ENCODE measurements around the gene MAST4. TPM values are rescaled to one million over a fixed set of nuclear protein-coding genes. Genes with fewer than 3 reads are reported as not detected.

Gene MAST4
- polyA plus RNA-seq, 1 donor (not counting 4 experiments of a cell fraction or from before 2014, with no cell fraction given), result 19.8 TPM

DNA sequence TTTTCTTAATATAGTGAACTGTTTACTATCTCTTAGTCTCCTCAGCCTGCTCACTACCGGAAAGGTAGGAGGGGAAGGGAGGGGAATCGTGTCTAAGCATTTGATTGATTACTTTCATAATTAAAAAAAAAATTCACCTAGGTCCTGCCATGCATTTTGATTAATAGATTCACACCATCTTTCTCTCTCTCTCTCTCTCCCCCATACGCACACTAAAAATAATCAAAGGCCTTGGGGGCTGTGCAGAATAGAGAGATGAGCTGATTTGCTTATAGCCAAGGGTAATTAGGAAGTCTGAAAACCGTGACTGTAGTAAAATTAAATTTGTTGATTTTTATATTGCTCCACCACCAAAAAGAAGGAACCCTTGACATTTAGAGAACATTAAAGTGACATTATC is 550.8 kb downstream of the MAST4 start:
- Histone ChIP-seq H3K9ac (ENCODE audit: control insufficient read depth, extremely low read depth, insufficient read depth, low read length) (no peak overlapping the region), H3K27me3 (ENCODE audit: control insufficient read depth, extremely low read depth, insufficient read depth, low read length) (no peaks in the 10 kb centered on the region), H3K79me2 (ENCODE audit: control insufficient read depth, insufficient read depth, low read length) (no peaks in the 10 kb centered on the region), H3K9me1 (ENCODE audit: control insufficient read depth, extremely low read depth, insufficient read depth, low read length) (no peaks in the 10 kb centered on the region), H3K27ac (ENCODE audit: control insufficient read depth, insufficient read depth, low read length) (no peak overlapping the region), H4K20me1 (ENCODE audit: control insufficient read depth, extremely low read depth, insufficient read depth, low read length) (no peaks in the 10 kb centered on the region), H2AFZ (ENCODE audit: control insufficient read depth, low read length) (no peak overlapping the region), H3K4me2 (ENCODE audit: control insufficient read depth, extremely low read depth, insufficient read depth, low read depth, low read length) (no peak overlapping the region), H3K36me3 (ENCODE audit: control insufficient read depth in 2 of 2, extremely low read depth in 1 of 2, insufficient read depth in 2 of 2, low read length in 2 of 2) (peaks cover 30 to 55% of the 10 kb centered on the region in 2 experiments), H3K4me3 (ENCODE audit: control insufficient read depth in 2 of 3, extremely low read depth in 1 of 3, insufficient read depth in 2 of 3, low read depth in 1 of 3, low read length in 3 of 3) (no peak overlapping the region), H3K9me3 (ENCODE audit: control insufficient read depth, low read depth, low read length) (no peaks in the 10 kb centered on the region), H3K4me1 (ENCODE audit: control insufficient read depth, extremely low read depth, insufficient read depth, low read length) (no peaks in the 10 kb centered on the region)
- DNase-seq (ENCODE audit: low read depth, low spot score), result no peak
- FAIRE-seq, result no peak
- dilution Hi-C loops (cut with MboI; ENCODE audit: extremely low pct_ligation_motif_present, low sequenced_read_pairs), result no loop called here
- TF ChIP-seq, protein P1, sequence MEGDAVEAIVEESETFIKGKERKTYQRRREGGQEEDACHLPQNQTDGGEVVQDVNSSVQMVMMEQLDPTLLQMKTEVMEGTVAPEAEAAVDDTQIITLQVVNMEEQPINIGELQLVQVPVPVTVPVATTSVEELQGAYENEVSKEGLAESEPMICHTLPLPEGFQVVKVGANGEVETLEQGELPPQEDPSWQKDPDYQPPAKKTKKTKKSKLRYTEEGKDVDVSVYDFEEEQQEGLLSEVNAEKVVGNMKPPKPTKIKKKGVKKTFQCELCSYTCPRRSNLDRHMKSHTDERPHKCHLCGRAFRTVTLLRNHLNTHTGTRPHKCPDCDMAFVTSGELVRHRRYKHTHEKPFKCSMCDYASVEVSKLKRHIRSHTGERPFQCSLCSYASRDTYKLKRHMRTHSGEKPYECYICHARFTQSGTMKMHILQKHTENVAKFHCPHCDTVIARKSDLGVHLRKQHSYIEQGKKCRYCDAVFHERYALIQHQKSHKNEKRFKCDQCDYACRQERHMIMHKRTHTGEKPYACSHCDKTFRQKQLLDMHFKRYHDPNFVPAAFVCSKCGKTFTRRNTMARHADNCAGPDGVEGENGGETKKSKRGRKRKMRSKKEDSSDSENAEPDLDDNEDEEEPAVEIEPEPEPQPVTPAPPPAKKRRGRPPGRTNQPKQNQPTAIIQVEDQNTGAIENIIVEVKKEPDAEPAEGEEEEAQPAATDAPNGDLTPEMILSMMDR (optimal IDR thresholded peaks at IDR 0.05 in 1 of 3, IDR thresholded peaks at IDR 0.05 in 1 of 3, conservative IDR thresholded peaks at IDR 0.05 in 1 of 3; ENCODE audit: extremely low read depth in 1 of 3, insufficient read depth in 2 of 3, low read length in 3 of 3), result no peak
- TF ChIP-seq EZH2 (IDR thresholded peaks at IDR 0.05; ENCODE audit: low read length), result no peak

DNA sequence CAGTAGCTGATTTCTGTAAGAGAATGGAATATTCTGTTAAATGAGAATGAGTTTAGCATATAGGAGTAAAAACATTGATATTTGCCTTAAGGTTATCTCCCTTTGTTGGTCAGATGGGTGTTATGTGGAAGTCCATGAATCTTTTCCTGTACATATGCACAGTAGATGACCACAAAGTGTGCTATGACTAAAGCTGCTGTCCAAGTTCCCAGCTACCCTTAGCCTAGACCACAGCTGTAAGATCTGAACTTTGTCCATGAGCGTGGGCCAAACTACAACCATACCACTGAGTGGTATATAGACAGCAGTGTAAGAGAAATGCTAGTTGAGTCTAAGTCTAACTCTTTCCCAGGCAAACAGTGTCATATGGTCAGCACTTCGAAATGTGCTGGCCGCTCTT is 551.6 kb downstream of the MAST4 start:
- Histone ChIP-seq H3K9me1 (ENCODE audit: control insufficient read depth, extremely low read depth, insufficient read depth, low read length) (no peaks in the 10 kb centered on the region), H3K4me2 (ENCODE audit: control insufficient read depth, extremely low read depth, insufficient read depth, low read depth, low read length) (no peak overlapping the region), H3K9ac (ENCODE audit: control insufficient read depth, extremely low read depth, insufficient read depth, low read length) (no peak overlapping the region), H3K27me3 (ENCODE audit: control insufficient read depth, extremely low read depth, insufficient read depth, low read length) (no peaks in the 10 kb centered on the region), H2AFZ (ENCODE audit: control insufficient read depth, low read length) (no peak overlapping the region), H3K27ac (ENCODE audit: control insufficient read depth, insufficient read depth, low read length) (no peak overlapping the region), H3K4me1 (ENCODE audit: control insufficient read depth, extremely low read depth, insufficient read depth, low read length) (no peaks in the 10 kb centered on the region), H3K9me3 (ENCODE audit: control insufficient read depth, low read depth, low read length) (no peaks in the 10 kb centered on the region), H3K4me3 (ENCODE audit: control insufficient read depth in 2 of 3, extremely low read depth in 1 of 3, insufficient read depth in 2 of 3, low read depth in 1 of 3, low read length in 3 of 3) (no peak overlapping the region), H4K20me1 (ENCODE audit: control insufficient read depth, extremely low read depth, insufficient read depth, low read length) (no peaks in the 10 kb centered on the region), H3K36me3 (ENCODE audit: control insufficient read depth in 2 of 2, extremely low read depth in 1 of 2, insufficient read depth in 2 of 2, low read length in 2 of 2) (peaks cover 27 to 52% of the 10 kb centered on the region in 2 experiments), H3K79me2 (ENCODE audit: control insufficient read depth, insufficient read depth, low read length) (no peaks in the 10 kb centered on the region)
- dilution Hi-C loops (cut with MboI; ENCODE audit: extremely low pct_ligation_motif_present, low sequenced_read_pairs), result no loop called here
- FAIRE-seq, result no peak
- TF ChIP-seq EZH2 (IDR thresholded peaks at IDR 0.05; ENCODE audit: low read length), result no peak
- TF ChIP-seq, protein P1 (optimal IDR thresholded peaks at IDR 0.05 in 1 of 3, IDR thresholded peaks at IDR 0.05 in 1 of 3, conservative IDR thresholded peaks at IDR 0.05 in 1 of 3; ENCODE audit: extremely low read depth in 1 of 3, insufficient read depth in 2 of 3, low read length in 3 of 3), result no peak
- DNase-seq (ENCODE audit: low read depth, low spot score), result no peak

Data from keratinocyte (primary cell).